Right kidney (tissue), 1 donor: ENCODE results near the gene CCDC137.
"Not testable (repeated sequence)": the region's sequence is repeated elsewhere in the genome, so short reads cannot be mapped to it uniquely, and the experiment has no call there.

Source experiments
- DNase-seq: peaks from one replicate; pipeline ENCODE4 v3.0.0-alpha.2; 2016

The CCDC137 gene

GRCh38 chr17:81650951-81651350 lies 15.6 kb upstream of the CCDC137 start:
- no peak for DNase-seq

DNA sequence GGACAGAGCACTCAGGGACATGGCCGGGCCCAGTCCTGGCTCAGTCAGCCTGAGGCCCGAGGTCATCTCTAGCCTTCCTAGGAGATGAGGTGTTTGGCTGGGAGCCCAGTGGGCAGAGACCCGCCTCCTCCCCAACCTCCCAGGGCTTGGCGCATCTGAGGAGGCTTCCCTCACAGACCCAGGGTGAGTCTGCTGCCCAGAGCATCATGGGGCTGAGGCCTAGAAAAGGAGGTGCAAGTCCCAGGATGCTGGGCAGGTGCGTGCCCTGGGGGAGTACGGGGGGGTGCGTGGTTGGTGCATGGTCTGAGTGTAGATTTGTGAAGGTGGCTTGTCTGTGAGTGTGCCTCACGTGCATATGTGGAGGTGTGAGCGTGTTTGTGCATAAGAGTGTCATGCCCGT lies 14.8 kb upstream of the CCDC137 start:
- no peak for DNase-seq

GRCh38 chr17:81652906-81653771 lies 13.4 kb upstream of the CCDC137 start:
- DNase-seq: peak; percentile 59

DNA sequence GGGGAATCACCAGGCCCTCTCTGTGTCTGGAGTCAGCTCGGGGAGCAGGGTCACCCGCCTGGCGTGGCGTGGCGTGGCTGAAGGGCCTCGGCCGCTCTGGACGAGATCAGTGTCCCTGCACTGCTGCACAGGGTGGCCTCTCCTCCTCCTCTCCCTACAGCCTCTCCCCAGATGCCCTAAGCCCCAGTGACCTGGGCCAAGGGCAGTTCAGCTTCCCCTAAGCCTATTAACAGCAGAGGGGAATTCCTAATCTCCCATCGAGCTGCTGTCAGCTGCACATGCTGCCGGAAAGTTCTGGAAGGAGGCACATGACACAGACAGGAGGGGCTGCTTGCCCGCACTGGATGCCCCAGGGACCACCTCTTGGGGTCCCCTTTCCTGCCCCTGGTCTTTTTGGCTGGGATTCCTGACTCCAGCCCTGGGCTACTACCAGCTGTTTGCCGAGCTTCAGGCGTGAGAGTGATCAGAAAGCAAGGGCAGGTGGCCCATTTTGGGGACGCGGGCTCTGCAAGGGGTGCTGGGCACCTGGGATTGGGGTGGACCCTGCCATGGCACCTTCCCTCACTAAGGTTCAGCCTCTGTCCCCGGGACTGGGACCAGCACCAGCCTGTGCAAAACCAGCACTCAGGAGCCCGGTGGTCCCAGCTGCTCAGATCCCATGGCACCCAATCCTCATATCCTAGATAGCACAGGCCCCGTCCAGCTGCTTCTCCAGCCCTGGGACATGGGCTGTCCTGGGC lies 11.0 kb upstream of the CCDC137 start:
- no peak for DNase-seq

DNA sequence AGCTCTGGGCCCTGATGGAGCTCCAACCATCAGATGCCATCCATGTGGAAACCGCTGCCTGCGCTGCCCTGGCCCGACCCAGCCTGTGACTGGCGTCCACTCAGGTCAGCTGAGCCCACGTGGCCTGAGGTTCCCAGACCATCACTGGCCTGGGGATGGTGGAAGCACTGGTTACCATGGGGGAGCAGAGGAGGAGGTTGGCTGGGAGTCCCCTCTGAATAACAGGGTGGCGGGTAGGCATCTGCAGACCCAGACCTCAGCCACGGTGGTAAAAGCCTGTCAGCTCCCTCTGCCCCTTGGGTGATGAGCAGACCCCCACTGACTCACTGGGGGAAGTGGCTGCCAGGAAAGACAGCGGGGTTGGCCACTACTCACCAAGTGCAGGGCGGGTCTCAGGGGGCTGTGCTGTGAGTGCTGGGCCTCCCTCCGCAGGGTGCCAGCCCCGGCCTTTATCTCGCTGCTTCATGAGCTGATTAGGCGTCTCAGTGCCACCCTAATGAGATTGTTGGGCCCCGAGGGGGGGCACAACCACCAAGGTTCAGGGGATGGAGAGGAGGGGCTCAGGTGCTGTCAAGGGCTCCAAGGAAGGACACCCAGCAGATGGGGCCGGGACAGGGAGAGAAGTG lies 10.3 kb upstream of the CCDC137 start, which contains the start of gene PDE6G:
PDE6G (minus strand) TSS at position 425 of the 626 bp plus-strand sequence. CDS start 3,237 bp downstream, outside the sequence.
- DNase-seq: no peak

- no peak for DNase-seq
Observed at GRCh38 chr17:81656835-81657234, 9.7 kb upstream of the CCDC137 start.

GRCh38 chr17:81659038-81659437 lies 7.5 kb upstream of the CCDC137 start:
- DNase-seq: no peak

DNA sequence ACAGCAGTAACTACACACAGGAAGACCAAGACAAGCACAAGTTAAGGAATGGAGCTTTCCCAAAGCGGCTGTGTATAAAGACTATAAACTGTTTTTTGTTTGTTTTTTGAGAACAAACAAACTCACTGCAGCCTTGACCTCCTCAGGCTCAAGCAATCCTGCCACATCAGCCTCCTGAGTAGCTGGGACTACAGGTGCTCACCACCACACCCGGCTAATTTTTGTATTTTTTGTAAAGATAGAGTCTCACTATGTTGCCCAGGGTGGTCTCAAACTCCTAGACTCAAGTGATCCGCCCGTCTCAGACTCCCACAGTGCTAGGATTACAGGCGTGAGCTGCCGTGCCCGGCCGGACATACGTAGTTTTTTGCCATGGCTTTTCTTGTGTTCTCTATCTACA lies 6.1 kb upstream of the CCDC137 start:
- DNase-seq: no peak

- no peak for DNase-seq
Observed at GRCh38 chr17:81662002-81662401, 4.5 kb upstream of the CCDC137 start.

- DNase-seq: no peak
Observed at GRCh38 chr17:81664051-81664470, 2.5 kb upstream of the CCDC137 start.

- DNase-seq: no peak
Observed at GRCh38 chr17:81665205-81666091, 1.1 kb upstream of the CCDC137 start.

DNA sequence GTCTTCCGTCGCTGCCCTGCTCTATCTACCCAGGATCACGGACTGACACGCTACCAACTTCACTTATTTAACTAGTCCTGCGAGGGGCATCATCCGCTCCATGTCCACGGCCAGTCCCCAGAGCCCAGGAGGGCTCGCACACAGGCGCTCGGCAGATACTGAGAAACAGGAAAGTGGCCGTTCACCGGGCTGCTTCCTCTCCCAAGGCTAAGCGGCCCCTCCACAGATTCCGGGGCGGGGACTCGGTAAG lies 520 bp upstream of the CCDC137 start:
- DNase-seq: no peak

DNA sequence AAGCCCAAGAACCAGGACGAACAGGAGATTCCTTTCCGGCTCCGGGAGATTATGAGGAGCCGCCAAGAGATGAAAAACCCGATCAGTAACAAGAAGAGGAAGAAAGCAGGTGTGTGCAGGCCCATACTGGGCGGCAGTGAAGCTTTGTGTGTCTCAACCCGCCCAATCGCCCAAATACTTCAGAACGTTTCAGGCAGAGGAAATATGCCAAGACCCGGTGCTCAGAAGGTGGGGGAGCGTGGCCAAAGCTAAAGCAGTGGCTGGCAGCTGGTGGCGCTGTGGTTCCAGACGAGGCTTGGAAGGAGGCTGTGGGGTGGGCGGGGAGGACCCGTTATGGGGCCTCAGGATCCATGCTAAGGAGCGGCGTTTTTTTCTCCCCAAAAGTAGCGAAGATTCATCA lies 1.2 kb downstream of the CCDC137 start:
- no peak for DNase-seq

DNA sequence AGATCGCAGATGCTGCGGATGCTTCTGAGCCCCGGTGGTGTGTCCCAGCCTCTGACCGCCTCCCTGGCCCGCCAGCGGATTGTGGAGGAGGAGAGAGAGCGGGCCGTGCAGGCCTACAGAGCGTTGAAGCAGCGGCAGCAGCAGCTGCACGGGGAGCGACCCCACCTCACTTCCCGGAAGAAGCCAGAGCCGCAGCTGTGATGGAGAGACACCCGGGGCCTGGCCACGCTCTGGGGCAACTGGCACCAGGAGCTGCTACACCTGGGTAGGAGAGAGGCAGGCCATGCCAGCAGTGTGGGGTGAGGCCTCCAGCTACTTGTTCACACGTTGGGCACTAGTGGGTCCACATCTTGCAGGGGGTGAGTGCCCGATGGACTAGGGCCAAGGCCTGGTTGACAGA lies 6.0 kb downstream of the CCDC137 start:
- no peak for DNase-seq

DNA sequence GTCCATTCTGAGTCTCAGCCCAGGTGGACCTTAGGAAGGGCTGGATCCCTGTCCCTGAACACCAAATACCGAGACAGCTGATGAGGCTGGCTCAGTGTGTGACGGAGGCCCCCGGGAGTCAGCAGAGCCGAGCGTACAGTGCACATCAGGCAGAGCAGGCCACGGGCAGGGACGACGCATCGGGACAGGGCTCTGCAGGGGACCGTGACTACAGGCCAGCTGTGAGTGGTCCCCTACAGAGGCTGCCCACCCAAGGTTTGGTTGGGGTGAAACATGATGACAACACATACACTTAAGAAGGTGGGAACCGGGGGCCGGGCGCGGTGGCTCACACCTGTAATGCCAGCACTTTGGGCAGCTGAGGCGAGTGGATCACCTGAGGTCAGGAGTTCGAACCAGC lies 6.4 kb downstream of the CCDC137 start:
- DNase-seq: no peak

- DNase-seq: no peak
Observed at GRCh38 chr17:81673561-81674258, 7.2 kb downstream of the CCDC137 start.

- DNase-seq: not testable (repeated sequence)
Observed at GRCh38 chr17:81675515-81676221, 9.1 kb downstream of the CCDC137 start.

DNA sequence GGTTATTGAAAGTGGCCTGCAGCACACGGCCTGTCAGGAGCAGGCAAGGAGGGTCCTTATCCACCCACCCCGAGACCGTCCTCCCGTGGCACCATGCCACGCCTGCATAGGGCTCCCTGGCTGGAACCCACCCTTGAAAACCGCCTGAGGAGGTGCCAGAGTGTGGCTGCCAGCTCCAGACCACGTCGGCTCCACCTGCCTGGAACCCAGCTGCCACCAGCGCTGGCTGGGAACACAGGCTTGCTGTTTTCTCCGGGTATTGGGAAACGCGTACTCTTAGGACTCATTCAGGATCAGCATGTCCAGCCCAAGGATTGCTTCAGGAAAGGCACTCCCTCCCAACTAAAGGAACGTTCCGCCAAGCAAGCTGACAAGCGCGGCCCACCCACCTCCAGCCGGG lies 10.4 kb downstream of the CCDC137 start:
- DNase-seq: no peak

DNA sequence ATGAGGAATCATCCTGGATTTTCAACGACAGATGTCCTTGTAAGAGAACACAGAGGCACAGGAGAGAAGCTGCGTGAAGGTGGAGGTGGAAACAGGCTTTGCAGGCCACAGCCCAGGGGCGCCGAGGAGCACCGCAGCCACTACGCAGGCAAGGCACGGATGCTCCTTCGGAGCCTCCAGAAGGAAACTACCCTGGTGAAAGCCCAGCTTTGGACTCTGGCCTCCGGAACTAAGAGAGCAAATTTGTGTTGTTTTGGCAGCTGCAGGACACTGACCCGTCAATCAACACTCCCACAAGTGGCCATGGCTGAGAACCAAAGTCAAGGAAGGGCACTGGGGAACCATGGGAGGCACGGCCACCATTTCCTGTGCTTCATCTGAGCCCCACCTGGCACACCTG lies 13.6 kb downstream of the CCDC137 start:
- no peak for DNase-seq

GRCh38 chr17:81681672-81682071 lies 15.1 kb downstream of the CCDC137 start:
- no peak for DNase-seq

DNA sequence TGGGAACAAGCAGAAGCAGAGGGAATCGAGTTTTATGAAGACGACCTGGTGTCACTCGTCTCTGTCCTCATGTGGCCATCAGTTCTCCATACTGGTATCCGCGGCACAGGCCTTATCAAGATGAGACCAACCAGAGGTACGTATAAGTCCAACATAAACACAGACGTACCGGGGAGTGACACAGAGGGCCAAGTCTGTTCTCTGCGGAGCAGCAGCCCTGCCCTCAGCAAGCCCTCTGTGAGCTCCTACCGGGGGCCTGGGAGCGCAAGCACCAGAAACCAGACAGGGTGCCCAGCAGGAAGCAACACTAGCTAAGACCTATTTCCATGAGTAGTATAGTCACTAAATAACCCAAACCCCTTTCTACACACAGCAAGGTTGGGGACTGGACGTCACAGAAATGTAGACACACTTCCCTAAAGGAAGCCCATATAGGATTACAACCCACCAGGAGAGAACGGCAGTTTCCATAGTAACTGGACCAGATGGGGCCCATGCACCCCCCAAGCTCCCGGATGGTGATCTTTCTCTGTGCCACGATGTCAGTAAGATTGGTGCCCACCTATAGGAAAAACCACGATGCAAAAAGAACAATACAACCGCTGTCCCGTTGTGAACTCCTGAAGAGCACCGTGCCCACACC lies 16.1 kb downstream of the CCDC137 start:
- no peak for DNase-seq
